Karpas-422 (cell line): ENCODE results near the gene RPS6KC1. TPM values are rescaled to one million over a fixed set of nuclear protein-coding genes. Genes with fewer than 3 reads are reported as not detected.

Source experiments
- DNase-seq: peaks from one replicate; pipeline ENCODE4 v3.0.0-alpha.2; 2015
- H2AFZ ChIP-seq: fragments of 200-600 bp; sonication (generic); 2 replicates; pipeline ENCODE4 v1.6.1; 2014; ENCODE audit warnings: antibody characterized with exemption, low read length, mixed read lengths
- H3K27ac ChIP-seq: fragments of 200-600 bp; sonication (generic); 2 replicates; pipeline ENCODE4 v1.5.1; 2014; ENCODE audit warnings: mild to moderate bottlenecking, low read length, moderate library complexity
- H3K27me3 ChIP-seq: fragments of 200-600 bp; sonication (generic); 2 replicates; pipeline ENCODE4 v1.6.1; 2014; ENCODE audit warnings: low read length, mixed read lengths
- H3K36me3 ChIP-seq: fragments of 200-600 bp; sonication (generic); 2 replicates; pipeline ENCODE4 v1.6.1; 2014; ENCODE audit warnings: low read length, mixed read lengths; ENCODE audit not compliant: insufficient read depth
- H3K4me1 ChIP-seq: fragments of 200-600 bp; sonication (generic); 2 replicates; pipeline ENCODE4 v1.6.1; 2014; ENCODE audit warnings: mild to moderate bottlenecking, low read length, mixed read lengths
- H3K4me2 ChIP-seq: fragments of 200-600 bp; sonication (generic); 2 replicates; pipeline ENCODE4 v1.6.1; 2014; ENCODE audit warnings: low read length, low read depth, mild to moderate bottlenecking; ENCODE audit not compliant: poor library complexity, severe bottlenecking
- H3K4me3 ChIP-seq: fragments of 200-600 bp; sonication (generic); 2 replicates; pipeline ENCODE4 v1.5.1; 2014; ENCODE audit warnings: mild to moderate bottlenecking, antibody characterized with exemption, low read length, mixed read lengths
- H3K79me2 ChIP-seq: fragments of 200-600 bp; sonication (generic); 2 replicates; pipeline ENCODE4 v1.6.1; 2014; ENCODE audit warnings: mild to moderate bottlenecking, low read length, mixed read lengths
- H3K9ac ChIP-seq: fragments of 200-600 bp; sonication (generic); 2 replicates; pipeline ENCODE4 v1.6.0; 2014; ENCODE audit warnings: low read length
- H3K9me2 ChIP-seq: fragments of 200-600 bp; sonication (generic), shearing (Covaris generic); replicated peaks from 2 replicates; pipeline ENCODE4 v1.6.0; 2014; ENCODE audit warnings: mild to moderate bottlenecking, low read length, moderate library complexity; ENCODE audit not compliant: insufficient read depth
- H3K9me3 ChIP-seq: fragments of 300-700, 200-600 bp; sonication (generic); 2 replicates; pipeline ENCODE4 v1.6.1; 2014; ENCODE audit warnings: low read length, mixed read lengths
- H4K20me1 ChIP-seq: fragments of 200-600 bp; sonication (generic); 2 replicates; pipeline ENCODE4 v1.6.1; 2014; ENCODE audit warnings: mild to moderate bottlenecking, antibody characterized with exemption, low read length, low read depth; ENCODE audit not compliant: insufficient read depth
- total RNA-seq: library from RNA; depleted of rRNA; stranded (reverse); fragments of >200 nt; shearing (Covaris generic); gene quantifications from 2 replicates; pipeline ENCODE4 v1.2.3, GENCODE V29; 2014; ENCODE audit warnings: low replicate concordance

RPS6KC1 gene
- total RNA-seq, 1 experiment from 2014 or later = 13.2 TPM

GRCh38 chr1:213049232-213049631, 1.8 kb upstream of the RPS6KC1 start:
- no peaks in the 10 kb centered on the region for H3K9me2 ChIP-seq
- peaks cover 16% of the 10 kb centered on the region for H3K4me1 ChIP-seq
- no peak overlapping the region for H3K9ac ChIP-seq
- no peak overlapping the region for H3K27ac ChIP-seq
- no peak overlapping the region for H3K4me3 ChIP-seq
- H3K79me2 ChIP-seq = peaks cover 18% of the 10 kb centered on the region
- H3K9me3 ChIP-seq = no peaks in the 10 kb centered on the region; the same call in 1 of the 2 replicates
- H2AFZ ChIP-seq = peak overlapping the region; percentile 72; the same call in 1 of the 2 replicates
- H3K27me3 ChIP-seq = no peaks in the 10 kb centered on the region
- no peak overlapping the region for H3K4me2 ChIP-seq
- DNase-seq = no peak
- no peaks in the 10 kb centered on the region for H4K20me1 ChIP-seq
- H3K36me3 ChIP-seq = no peaks in the 10 kb centered on the region

- H3K9ac ChIP-seq = peak overlapping the region; percentile 76; the same call in 1 of the 2 replicates
- peak overlapping the region; percentile 100 for H2AFZ ChIP-seq
- H3K4me3 ChIP-seq = peak overlapping the region; percentile 86
- H3K79me2 ChIP-seq = peaks cover 22% of the 10 kb centered on the region
- H3K4me2 ChIP-seq = peak overlapping the region; percentile 72
- H3K9me3 ChIP-seq = no peaks in the 10 kb centered on the region; the same call in 1 of the 2 replicates
- no peaks in the 10 kb centered on the region for H3K9me2 ChIP-seq
- H3K27me3 ChIP-seq = no peaks in the 10 kb centered on the region
- H3K4me1 ChIP-seq = peaks cover 16% of the 10 kb centered on the region
- no peak for DNase-seq
- H3K27ac ChIP-seq = no peak overlapping the region
- H4K20me1 ChIP-seq = no peaks in the 10 kb centered on the region
- no peaks in the 10 kb centered on the region for H3K36me3 ChIP-seq
These were observed 305 bp upstream of the RPS6KC1 start for GRCh38 chr1:213050745-213051126.

GRCh38 chr1:213051881-213052202, 801 bp downstream of the RPS6KC1 start:
- H3K9me3 ChIP-seq = no peaks in the 10 kb centered on the region; the same call in 1 of the 2 replicates
- H3K4me2 ChIP-seq = peak overlapping the region; percentile 72
- H3K36me3 ChIP-seq = no peaks in the 10 kb centered on the region
- no peaks in the 10 kb centered on the region for H3K9me2 ChIP-seq
- no peaks in the 10 kb centered on the region for H3K27me3 ChIP-seq
- peaks cover 16% of the 10 kb centered on the region for H3K4me1 ChIP-seq
- H2AFZ ChIP-seq = no peak overlapping the region
- no peak overlapping the region for H3K27ac ChIP-seq
- peaks cover 32% of the 10 kb centered on the region for H3K79me2 ChIP-seq
- DNase-seq = no peak
- H4K20me1 ChIP-seq = no peaks in the 10 kb centered on the region
- peak overlapping the region; percentile 76 for H3K9ac ChIP-seq
- peak overlapping the region; percentile 86 for H3K4me3 ChIP-seq

GRCh38 chr1:213053455-213053854, 2.4 kb downstream of the RPS6KC1 start:
- Histone ChIP-seq H3K9ac (no peak overlapping the region), H4K20me1 (no peaks in the 10 kb centered on the region), H3K27ac (no peak overlapping the region), H3K9me3 (no peaks in the 10 kb centered on the region; the same call in 1 of the 2 replicates), H2AFZ (no peak overlapping the region), H3K79me2 (peaks cover 34% of the 10 kb centered on the region), H3K27me3 (no peaks in the 10 kb centered on the region), H3K4me2 (peak overlapping the region; percentile 72), H3K36me3 (no peaks in the 10 kb centered on the region), H3K4me1 (peaks cover 16% of the 10 kb centered on the region), H3K4me3 (no peak overlapping the region), H3K9me2 (no peaks in the 10 kb centered on the region)
- DNase-seq = no peak

- Histone ChIP-seq H4K20me1 (no peaks in the 10 kb centered on the region), H3K36me3 (no peaks in the 10 kb centered on the region), H3K4me2 (no peak overlapping the region), H3K9me2 (no peaks in the 10 kb centered on the region), H2AFZ (no peak overlapping the region), H3K79me2 (peaks cover 35% of the 10 kb centered on the region), H3K4me3 (no peak overlapping the region), H3K9me3 (no peaks in the 10 kb centered on the region; the same call in 1 of the 2 replicates), H3K27me3 (no peaks in the 10 kb centered on the region), H3K4me1 (peaks cover 16% of the 10 kb centered on the region), H3K9ac (no peak overlapping the region), H3K27ac (no peak overlapping the region)
- no peak for DNase-seq
These were observed 3.1 kb downstream of the RPS6KC1 start for GRCh38 chr1:213054142-213054541.

GRCh38 chr1:213054733-213055591, 3.9 kb downstream of the RPS6KC1 start:
- H3K4me3 ChIP-seq = no peak overlapping the region
- no peaks in the 10 kb centered on the region for H3K27me3 ChIP-seq
- H3K36me3 ChIP-seq = no peaks in the 10 kb centered on the region
- H3K9me2 ChIP-seq = no peaks in the 10 kb centered on the region
- H3K27ac ChIP-seq = no peak overlapping the region
- DNase-seq = no peak
- peaks cover 16% of the 10 kb centered on the region for H3K4me1 ChIP-seq
- peaks cover 35% of the 10 kb centered on the region for H3K79me2 ChIP-seq
- no peak overlapping the region for H3K9ac ChIP-seq
- H3K9me3 ChIP-seq = no peaks in the 10 kb centered on the region; the same call in 1 of the 2 replicates
- no peak overlapping the region for H2AFZ ChIP-seq
- H4K20me1 ChIP-seq = no peaks in the 10 kb centered on the region
- H3K4me2 ChIP-seq = no peak overlapping the region

GRCh38 chr1:213055767-213056166, 4.7 kb downstream of the RPS6KC1 start:
- Histone ChIP-seq H3K27me3 (no peaks in the 10 kb centered on the region), H2AFZ (no peak overlapping the region), H3K4me3 (no peak overlapping the region), H3K79me2 (peaks cover 41% of the 10 kb centered on the region), H3K9me2 (no peaks in the 10 kb centered on the region), H3K27ac (no peak overlapping the region), H3K4me2 (no peak overlapping the region), H3K36me3 (no peaks in the 10 kb centered on the region), H3K9ac (no peak overlapping the region), H3K4me1 (peaks cover 19% of the 10 kb centered on the region), H3K9me3 (no peaks in the 10 kb centered on the region; the same call in 1 of the 2 replicates), H4K20me1 (no peaks in the 10 kb centered on the region)
- DNase-seq = no peak

- no peak overlapping the region for H3K9ac ChIP-seq
- H3K36me3 ChIP-seq = no peaks in the 10 kb centered on the region
- peaks cover 43% of the 10 kb centered on the region for H3K79me2 ChIP-seq
- H4K20me1 ChIP-seq = no peaks in the 10 kb centered on the region
- H2AFZ ChIP-seq = no peak overlapping the region
- no peak overlapping the region for H3K4me3 ChIP-seq
- no peaks in the 10 kb centered on the region; the same call in 1 of the 2 replicates for H3K9me3 ChIP-seq
- H3K27me3 ChIP-seq = no peaks in the 10 kb centered on the region
- no peak overlapping the region for H3K4me2 ChIP-seq
- H3K9me2 ChIP-seq = no peaks in the 10 kb centered on the region
- H3K4me1 ChIP-seq = peaks cover 18% of the 10 kb centered on the region
- no peak overlapping the region for H3K27ac ChIP-seq
- peak; percentile 27 for DNase-seq
These were observed 6.4 kb downstream of the RPS6KC1 start for GRCh38 chr1:213057264-213058059.
